K562 (cell line): ENCODE measurements around the gene TMEM126A. TPM values are rescaled to one million over a fixed set of nuclear protein-coding genes. Genes with fewer than 3 reads are reported as not detected.

Source experiments
- GABPA ChIP-seq: fragments of 200-800 bp; sonication (Bioruptor generic); conservative IDR thresholded peaks from 2 replicates; pipeline ENCODE4 v1.6.1; 2016; ENCODE audit warnings: low read depth, missing genetic modification characterization, missing compliant biosample characterization
- NBN ChIP-seq: fragments of 450-650 bp; IDR thresholded peaks from 2 replicates; pipeline ENCODE4 v1.6.1; 2016; ENCODE audit warnings: low read depth, mild to moderate bottlenecking
- RCOR1 ChIP-seq, 2 experiments: IDR thresholded peaks; 2 replicates each; pipeline ENCODE4 v1.6.1; 2012; ENCODE audit warnings: low read depth in 2 of 2, low read length in 2 of 2, borderline replicate concordance in 1 of 2, improper control_type of control experiment in 1 of 2
- SAFB ChIP-seq: fragments of 200-400 bp; formaldehyde crosslinking; IDR thresholded peaks from 2 replicates; pipeline ENCODE4 v1.6.1; 2017; ENCODE audit warnings: low read depth, low read length, borderline replicate concordance
- TBP ChIP-seq: optimal IDR thresholded peaks from 2 replicates; pipeline ENCODE3; 2011; ENCODE audit warnings: low read depth, low read length, improper control_type of control experiment
- TFE3 ChIP-seq: fragments of 450-650 bp; formaldehyde crosslinking; IDR thresholded peaks from 2 replicates; pipeline ENCODE4 v1.4.0; 2020; ENCODE audit warnings: mild to moderate bottlenecking, mixed read lengths
- polyA plus RNA-seq, 8 experiments: library from polyadenylated mRNA; depleted of rRNA in 4 of 8; stranded (reverse) in 5 of 8; unstranded in 3 of 8; fragments of >200 nt; fragmentation: Nextera tagmentation in 2 of 8; fragmentation: Illumina TruSeq in 1 of 8; extraction: Ambion mirVana in 2 of 8; extraction: Trizol in 1 of 8; gene quantifications; 2 replicates each; pipeline versions ENCODE4 v1.2.1 to v1.2.3, GENCODE V29; 2011 to 2014; ENCODE audit warnings: inconsistent platforms in 1 of 8, missing spikeins in 1 of 8
- total RNA-seq, 7 experiments: library from RNA; depleted of rRNA in 6 of 7; stranded (reverse); fragments of >200 nt in 6 of 7; fragmentation: Illumina TruSeq in 2 of 7; extraction: Trizol in 2 of 7; gene quantifications; 2 replicates each; pipeline versions ENCODE4 v1.2.1 to v1.2.3, GENCODE V29; 2011 to 2021; ENCODE audit warnings: low replicate concordance in 1 of 7
- TF ChIP-seq, protein P1 (sequence below), 2 experiments: fragments of 450-650 bp in 1 of 2; sonication (generic) in 1 of 2; formaldehyde crosslinking in 1 of 2; IDR thresholded peaks; 2 replicates each; pipeline versions ENCODE4 v1.7.1 to v1.9.0; 2016 to 2022; ENCODE audit warnings: inconsistent platforms in 1 of 2, mild to moderate bottlenecking in 1 of 2, missing genetic modification reagents in 1 of 2

TMEM126A gene
- total and polyA plus RNA-seq, 9 of the 15 experiments (the other 6 are each of a cell fraction or from before 2014, with no cell fraction given) = 19.3 to 154 (median 56.3) TPM

DNA sequence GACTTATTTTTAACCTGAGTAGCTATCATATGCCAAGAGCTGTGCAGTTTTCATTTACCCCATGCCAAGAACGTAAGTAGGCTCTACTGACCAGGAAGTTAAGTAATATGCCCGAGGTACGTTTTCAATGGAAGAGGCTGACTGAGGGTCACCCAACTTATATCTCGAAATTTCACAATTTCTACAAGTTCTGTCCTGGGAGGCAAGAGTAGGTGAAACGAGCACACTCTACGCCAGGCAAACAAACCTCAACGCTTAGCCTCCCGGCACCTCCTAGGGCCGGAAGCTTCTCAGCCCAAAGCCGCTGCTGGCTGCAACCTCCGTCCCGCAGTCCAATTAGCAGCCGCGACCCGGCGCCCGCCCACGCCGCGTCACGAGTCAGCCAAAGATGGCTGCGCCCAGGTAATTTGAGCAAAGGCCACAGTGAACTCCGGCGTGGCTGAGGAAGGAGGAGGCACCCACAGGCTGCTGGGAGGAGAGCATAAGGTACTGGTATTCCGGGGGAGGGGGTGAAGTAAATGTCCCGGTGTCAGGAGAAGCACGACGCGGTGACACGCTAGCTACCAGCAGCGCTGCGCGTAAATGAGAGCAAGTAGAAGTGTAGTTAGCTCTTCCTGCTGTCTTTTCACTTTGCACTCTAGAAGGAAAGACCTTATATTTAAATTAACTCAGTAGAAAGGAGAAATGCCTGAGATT is at the start of gene TMEM126A (continued):
- TF ChIP-seq, protein P1, sequence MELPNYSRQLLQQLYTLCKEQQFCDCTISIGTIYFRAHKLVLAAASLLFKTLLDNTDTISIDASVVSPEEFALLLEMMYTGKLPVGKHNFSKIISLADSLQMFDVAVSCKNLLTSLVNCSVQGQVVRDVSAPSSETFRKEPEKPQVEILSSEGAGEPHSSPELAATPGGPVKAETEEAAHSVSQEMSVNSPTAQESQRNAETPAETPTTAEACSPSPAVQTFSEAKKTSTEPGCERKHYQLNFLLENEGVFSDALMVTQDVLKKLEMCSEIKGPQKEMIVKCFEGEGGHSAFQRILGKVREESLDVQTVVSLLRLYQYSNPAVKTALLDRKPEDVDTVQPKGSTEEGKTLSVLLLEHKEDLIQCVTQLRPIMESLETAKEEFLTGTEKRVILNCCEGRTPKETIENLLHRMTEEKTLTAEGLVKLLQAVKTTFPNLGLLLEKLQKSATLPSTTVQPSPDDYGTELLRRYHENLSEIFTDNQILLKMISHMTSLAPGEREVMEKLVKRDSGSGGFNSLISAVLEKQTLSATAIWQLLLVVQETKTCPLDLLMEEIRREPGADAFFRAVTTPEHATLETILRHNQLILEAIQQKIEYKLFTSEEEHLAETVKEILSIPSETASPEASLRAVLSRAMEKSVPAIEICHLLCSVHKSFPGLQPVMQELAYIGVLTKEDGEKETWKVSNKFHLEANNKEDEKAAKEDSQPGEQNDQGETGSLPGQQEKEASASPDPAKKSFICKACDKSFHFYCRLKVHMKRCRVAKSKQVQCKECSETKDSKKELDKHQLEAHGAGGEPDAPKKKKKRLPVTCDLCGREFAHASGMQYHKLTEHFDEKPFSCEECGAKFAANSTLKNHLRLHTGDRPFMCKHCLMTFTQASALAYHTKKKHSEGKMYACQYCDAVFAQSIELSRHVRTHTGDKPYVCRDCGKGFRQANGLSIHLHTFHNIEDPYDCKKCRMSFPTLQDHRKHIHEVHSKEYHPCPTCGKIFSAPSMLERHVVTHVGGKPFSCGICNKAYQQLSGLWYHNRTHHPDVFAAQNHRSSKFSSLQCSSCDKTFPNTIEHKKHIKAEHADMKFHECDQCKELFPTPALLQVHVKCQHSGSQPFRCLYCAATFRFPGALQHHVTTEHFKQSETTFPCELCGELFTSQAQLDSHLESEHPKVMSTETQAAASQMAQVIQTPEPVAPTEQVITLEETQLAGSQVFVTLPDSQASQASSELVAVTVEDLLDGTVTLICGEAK (IDR thresholded peaks at IDR 0.05) = peak; percentile 66
- TF ChIP-seq, protein P1 (CRISPR knock-in tag; IDR thresholded peaks at IDR 0.05) = no peak
- TF ChIP-seq GABPA (tag) = peak; percentile 86
- peak in 1 of 2 experiments; percentile 71; a peak in 2 of 4 replicates for TF ChIP-seq RCOR1 (IDR thresholded peaks at IDR 0.05; ENCODE audit: borderline replicate concordance in 1 of 2, low read depth in 2 of 2, low read length in 2 of 2)
- peak; percentile 90 for TF ChIP-seq TBP
- peak; percentile 44 for TF ChIP-seq TFE3
- no peak for TF ChIP-seq SAFB
- TF ChIP-seq NBN = peak; percentile 56; the same call in 1 of the 2 replicates
